Nephron progenitor cell (in vitro differentiated cells): ENCODE results near the gene MOV10L1.

Experiments
- DNase-seq: peaks from one replicate; pipeline ENCODE4 v3.0.0; 2021
- H3K27ac Mint-ChIP-seq: 2 replicates; pipeline ENCODE4 v1.8.0; 2021; ENCODE audit warnings: mild to moderate bottlenecking, moderate library complexity, mixed read lengths
- H3K27me3 Mint-ChIP-seq: 2 replicates; pipeline ENCODE4 v1.8.0; 2021; ENCODE audit warnings: mild to moderate bottlenecking, low read depth, mixed read lengths; ENCODE audit not compliant: poor library complexity
- H3K36me3 Mint-ChIP-seq: 2 replicates; pipeline ENCODE4 v1.8.0; 2021; ENCODE audit warnings: low read depth, mixed read lengths
- H3K4me1 Mint-ChIP-seq: 2 replicates; pipeline ENCODE4 v1.8.0; 2021; ENCODE audit warnings: mixed read lengths
- H3K4me3 Mint-ChIP-seq: 2 replicates; pipeline ENCODE4 v1.8.0; 2021; ENCODE audit warnings: mild to moderate bottlenecking, moderate library complexity, mixed read lengths
- H3K9me3 Mint-ChIP-seq: 2 replicates; pipeline ENCODE4 v1.8.0; 2021; ENCODE audit warnings: mild to moderate bottlenecking, moderate library complexity, mixed read lengths
- CTCF ChIP-seq: fragments of 200-600 bp; sonication (generic); IDR thresholded peaks from 2 replicates; pipeline ENCODE4 v1.5.0; 2021; ENCODE audit warnings: antibody characterized with exemption

Gene MOV10L1

GRCh38 chr22:50197000-50197800, 107.4 kb downstream of the MOV10L1 start:
- Mint-ChIP-seq H3K9me3 (no peaks in the 10 kb centered on the region), H3K36me3 (peaks cover 3% of the 10 kb centered on the region), H3K27me3 (no peaks in the 10 kb centered on the region), H3K27ac (no peak overlapping the region), H3K4me1 (peaks cover 12% of the 10 kb centered on the region), H3K4me3 (no peak overlapping the region)
- no peak for DNase-seq
- no peak for TF ChIP-seq CTCF

- Mint-ChIP-seq H3K36me3 (peaks cover 11% of the 10 kb centered on the region), H3K9me3 (peaks cover 4% of the 10 kb centered on the region), H3K27me3 (no peaks in the 10 kb centered on the region), H3K4me1 (peaks cover 15% of the 10 kb centered on the region), H3K27ac (no peak overlapping the region), H3K4me3 (no peak overlapping the region)
- TF ChIP-seq CTCF = no peak
- DNase-seq = no peak
These were observed 108.2 kb downstream of the MOV10L1 start for GRCh38 chr22:50197856-50198623.

GRCh38 chr22:50198624-50199017, 108.8 kb downstream of the MOV10L1 start:
- no peak overlapping the region for H3K4me3 Mint-ChIP-seq
- peaks cover 19% of the 10 kb centered on the region for H3K4me1 Mint-ChIP-seq
- peaks cover 17% of the 10 kb centered on the region for H3K36me3 Mint-ChIP-seq
- no peaks in the 10 kb centered on the region for H3K27me3 Mint-ChIP-seq
- no peak for DNase-seq
- no peak overlapping the region for H3K27ac Mint-ChIP-seq
- peaks cover 9% of the 10 kb centered on the region for H3K9me3 Mint-ChIP-seq
- no peak for TF ChIP-seq CTCF

DNA sequence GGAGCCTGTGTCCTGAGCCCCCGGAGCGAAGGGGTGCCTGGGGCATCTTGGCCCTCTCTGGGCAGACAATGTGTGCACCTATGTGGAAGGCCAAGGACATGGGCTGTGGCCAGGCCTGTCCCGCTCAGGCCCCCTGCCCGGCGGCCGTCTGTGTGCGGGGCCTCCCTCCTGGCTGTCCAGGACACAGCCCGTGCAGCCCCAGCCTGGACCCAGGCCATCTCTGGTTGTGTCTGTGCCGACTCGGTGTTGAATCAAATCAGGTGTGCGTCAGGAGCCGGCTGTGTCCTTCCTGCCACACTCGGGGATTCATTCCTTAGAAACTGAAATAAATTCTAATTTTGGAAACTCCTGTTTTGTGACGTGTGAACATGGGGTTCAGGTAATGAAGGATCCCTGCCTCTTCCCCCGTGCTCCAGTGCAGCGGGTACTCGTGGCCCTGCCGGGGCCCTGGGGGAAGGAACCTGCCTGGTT, 109.5 kb downstream of the MOV10L1 start:
- H3K27ac Mint-ChIP-seq = no peak overlapping the region
- peaks cover 19% of the 10 kb centered on the region for H3K4me1 Mint-ChIP-seq
- DNase-seq = no peak
- H3K36me3 Mint-ChIP-seq = peaks cover 23% of the 10 kb centered on the region
- peaks cover 14% of the 10 kb centered on the region for H3K9me3 Mint-ChIP-seq
- H3K27me3 Mint-ChIP-seq = no peaks in the 10 kb centered on the region
- H3K4me3 Mint-ChIP-seq = peak overlapping the region; percentile 75
- no peak for TF ChIP-seq CTCF

GRCh38 chr22:50199829-50200460, 110.1 kb downstream of the MOV10L1 start:
- TF ChIP-seq CTCF = no peak
- H3K4me1 Mint-ChIP-seq = peaks cover 23% of the 10 kb centered on the region
- H3K4me3 Mint-ChIP-seq = peak overlapping the region; percentile 75
- peaks cover 28% of the 10 kb centered on the region for H3K36me3 Mint-ChIP-seq
- peak; percentile 55 for DNase-seq
- H3K27me3 Mint-ChIP-seq = no peaks in the 10 kb centered on the region
- H3K9me3 Mint-ChIP-seq = peaks cover 14% of the 10 kb centered on the region
- H3K27ac Mint-ChIP-seq = no peak overlapping the region
